GM12873 (cell line): ENCODE measurements around the gene SORL1.

ENCODE experiments used
- CTCF ChIP-seq: IDR thresholded peaks from 2 replicates; pipeline ENCODE4 v1.5.1; 2012; ENCODE audit warnings: low read depth, mild to moderate bottlenecking, moderate library complexity, low read length, control low read depth; ENCODE audit not compliant: insufficient read depth; ENCODE audit errors: missing control alignments

SORL1 gene

GRCh38 chr11:121592708-121593107 is 140.6 kb downstream of the SORL1 start:
- no peak for TF ChIP-seq CTCF

- TF ChIP-seq CTCF: no peak
These were observed 143.6 kb downstream of the SORL1 start for GRCh38 chr11:121595717-121596161.

GRCh38 chr11:121596195-121597155 is 144.4 kb downstream of the SORL1 start:
- no peak for TF ChIP-seq CTCF

GRCh38 chr11:121603316-121603715 is 151.2 kb downstream of the SORL1 start:
- TF ChIP-seq CTCF: no peak

- TF ChIP-seq CTCF: no peak
These were observed 152.0 kb downstream of the SORL1 start for GRCh38 chr11:121604152-121604551.

- no peak for TF ChIP-seq CTCF
These were observed 154.2 kb downstream of the SORL1 start for GRCh38 chr11:121606354-121606753.

GRCh38 chr11:121607341-121607740 is 155.2 kb downstream of the SORL1 start:
- TF ChIP-seq CTCF: no peak
